ENCODE results near the gene ECE2. TPM values are rescaled to one million over a fixed set of nuclear protein-coding genes. Genes with fewer than 3 reads are reported as not detected.
"Not testable (repeated sequence)": the region's sequence is repeated elsewhere in the genome, so short reads cannot be mapped to it uniquely, and the experiment has no call there.

ECE2 gene
- total RNA-seq, 1 donor from 2014 or later = not detected

- DNase-seq = not testable (repeated sequence)
Measured at GRCh38 chr3:184267249-184267648, 8.6 kb upstream of the ECE2 start.

- DNase-seq = no peak
Measured at GRCh38 chr3:184272269-184272668, 3.6 kb upstream of the ECE2 start.

- no peak for DNase-seq
Measured at GRCh38 chr3:184275381-184275701, 481 bp upstream of the ECE2 start.

- no peak for DNase-seq
Measured at GRCh38 chr3:184277366-184277765, 1.5 kb downstream of the ECE2 start.

GRCh38 chr3:184282941-184283340 is 7.1 kb downstream of the ECE2 start:
- DNase-seq = no peak

- no peak for DNase-seq
Measured at GRCh38 chr3:184283681-184284080, 7.9 kb downstream of the ECE2 start.

- peak; percentile 46 for DNase-seq
Measured at GRCh38 chr3:184284696-184285095, 8.9 kb downstream of the ECE2 start.

- peak; percentile 38 for DNase-seq
Measured at GRCh38 chr3:184289426-184289938, 13.7 kb downstream of the ECE2 start.

- DNase-seq = no peak
Measured at GRCh38 chr3:184290331-184290730, 14.5 kb downstream of the ECE2 start.

GRCh38 chr3:184291044-184291737 is 15.4 kb downstream of the ECE2 start:
- no peak for DNase-seq

GRCh38 chr3:184291738-184292445 is 16.1 kb downstream of the ECE2 start:
- no peak for DNase-seq

GRCh38 chr3:184295771-184296170 is 19.9 kb downstream of the ECE2 start:
- no peak for DNase-seq

- DNase-seq = no peak
Measured at GRCh38 chr3:184296616-184297015, 20.8 kb downstream of the ECE2 start.

GRCh38 chr3:184298759-184299487 is 23.1 kb downstream of the ECE2 start, which contains the start of gene PSMD2:
TSS of gene PSMD2 (plus strand) at chr3:184299241. CDS start at chr3:184299267, 26 bp downstream.
- DNase-seq = peak; percentile 99

GRCh38 chr3:184299488-184300377 is 23.9 kb downstream of the ECE2 start:
- no peak for DNase-seq

- DNase-seq = no peak
Measured at GRCh38 chr3:184300378-184300720, 24.5 kb downstream of the ECE2 start.

GRCh38 chr3:184305577-184305976 is 29.8 kb downstream of the ECE2 start:
- DNase-seq = no peak

GRCh38 chr3:184306341-184306972 is 30.6 kb downstream of the ECE2 start:
- DNase-seq = no peak

- no peak for DNase-seq
Measured at GRCh38 chr3:184307915-184308314, 32.1 kb downstream of the ECE2 start.

GRCh38 chr3:184308744-184309143 is 32.9 kb downstream of the ECE2 start:
- no peak for DNase-seq

- DNase-seq = no peak
Measured at GRCh38 chr3:184311633-184312032, 35.8 kb downstream of the ECE2 start.

GRCh38 chr3:184314363-184314699 is 38.5 kb downstream of the ECE2 start, which contains the start of gene EIF4G1:
TSS of gene EIF4G1 (plus strand) at chr3:184314606. CDS start at chr3:184315797, 1,191 bp downstream.
- peak; percentile 97 for DNase-seq

Measured in tongue (tissue), 2 donors.